K562 (cell line): ENCODE data around the gene LEO1. TPM values are rescaled to one million over a fixed set of nuclear protein-coding genes. Genes with fewer than 3 reads are reported as not detected.

Source experiments
- polyA plus RNA-seq, 8 experiments: library from polyadenylated mRNA; depleted of rRNA in 4 of 8; stranded (reverse) in 5 of 8; unstranded in 3 of 8; fragments of >200 nt; fragmentation: Nextera tagmentation in 2 of 8; fragmentation: Illumina TruSeq in 1 of 8; extraction: Ambion mirVana in 2 of 8; extraction: Trizol in 1 of 8; gene quantifications; 2 replicates each; pipeline versions ENCODE4 v1.2.1 to v1.2.3, GENCODE V29; 2011 to 2014; ENCODE audit warnings: inconsistent platforms in 1 of 8, missing spikeins in 1 of 8
- total RNA-seq, 7 experiments: library from RNA; depleted of rRNA in 6 of 7; stranded (reverse); fragments of >200 nt in 6 of 7; fragmentation: Illumina TruSeq in 2 of 7; extraction: Trizol in 2 of 7; gene quantifications; 2 replicates each; pipeline versions ENCODE4 v1.2.1 to v1.2.3, GENCODE V29; 2011 to 2021; ENCODE audit warnings: low replicate concordance in 1 of 7
- TF ChIP-seq, protein P1 (sequence below): IDR thresholded peaks from 2 replicates; pipeline ENCODE4 v1.6.1; 2016; ENCODE audit warnings: missing genetic modification characterization, missing compliant biosample characterization
- TF ChIP-seq, protein P2 (sequence below): fragments of 450-650 bp; IDR thresholded peaks from 2 replicates; pipeline ENCODE4 v1.6.1; 2016; ENCODE audit warnings: mild to moderate bottlenecking, moderate library complexity

Gene LEO1
- total and polyA plus RNA-seq, 9 of the 15 experiments (the other 6 are each of a cell fraction or from before 2014, with no cell fraction given) = 8.4 to 48.3 (median 37.9) TPM

DNA sequence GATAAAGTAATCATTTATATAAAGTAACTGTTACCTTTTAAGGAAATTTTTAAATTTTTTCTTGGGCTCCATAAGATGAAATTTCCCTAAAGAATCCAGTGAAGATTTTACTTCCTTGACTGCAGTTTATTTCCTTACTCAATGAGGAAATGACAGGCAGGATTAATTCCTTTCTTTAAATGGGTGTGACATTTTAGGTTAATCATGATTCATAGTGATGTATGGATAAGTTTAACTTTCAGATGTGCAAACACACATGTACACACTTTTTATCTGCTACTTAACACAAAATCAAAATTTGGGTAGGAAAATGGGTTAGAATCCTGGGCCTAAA is 11.2 kb upstream of the LEO1 start (continued):
- TF ChIP-seq, protein P1, sequence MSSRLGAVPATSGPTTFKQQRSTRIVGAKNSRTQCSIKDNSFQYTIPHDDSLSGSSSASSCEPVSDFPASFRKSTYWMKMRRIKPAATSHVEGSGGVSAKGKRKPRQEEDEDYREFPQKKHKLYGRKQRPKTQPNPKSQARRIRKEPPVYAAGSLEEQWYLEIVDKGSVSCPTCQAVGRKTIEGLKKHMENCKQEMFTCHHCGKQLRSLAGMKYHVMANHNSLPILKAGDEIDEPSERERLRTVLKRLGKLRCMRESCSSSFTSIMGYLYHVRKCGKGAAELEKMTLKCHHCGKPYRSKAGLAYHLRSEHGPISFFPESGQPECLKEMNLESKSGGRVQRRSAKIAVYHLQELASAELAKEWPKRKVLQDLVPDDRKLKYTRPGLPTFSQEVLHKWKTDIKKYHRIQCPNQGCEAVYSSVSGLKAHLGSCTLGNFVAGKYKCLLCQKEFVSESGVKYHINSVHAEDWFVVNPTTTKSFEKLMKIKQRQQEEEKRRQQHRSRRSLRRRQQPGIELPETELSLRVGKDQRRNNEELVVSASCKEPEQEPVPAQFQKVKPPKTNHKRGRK (tag) = 0 out of 2 replicates have a peak, but pooled peaks have one; percentile 17
- TF ChIP-seq, protein P2, sequence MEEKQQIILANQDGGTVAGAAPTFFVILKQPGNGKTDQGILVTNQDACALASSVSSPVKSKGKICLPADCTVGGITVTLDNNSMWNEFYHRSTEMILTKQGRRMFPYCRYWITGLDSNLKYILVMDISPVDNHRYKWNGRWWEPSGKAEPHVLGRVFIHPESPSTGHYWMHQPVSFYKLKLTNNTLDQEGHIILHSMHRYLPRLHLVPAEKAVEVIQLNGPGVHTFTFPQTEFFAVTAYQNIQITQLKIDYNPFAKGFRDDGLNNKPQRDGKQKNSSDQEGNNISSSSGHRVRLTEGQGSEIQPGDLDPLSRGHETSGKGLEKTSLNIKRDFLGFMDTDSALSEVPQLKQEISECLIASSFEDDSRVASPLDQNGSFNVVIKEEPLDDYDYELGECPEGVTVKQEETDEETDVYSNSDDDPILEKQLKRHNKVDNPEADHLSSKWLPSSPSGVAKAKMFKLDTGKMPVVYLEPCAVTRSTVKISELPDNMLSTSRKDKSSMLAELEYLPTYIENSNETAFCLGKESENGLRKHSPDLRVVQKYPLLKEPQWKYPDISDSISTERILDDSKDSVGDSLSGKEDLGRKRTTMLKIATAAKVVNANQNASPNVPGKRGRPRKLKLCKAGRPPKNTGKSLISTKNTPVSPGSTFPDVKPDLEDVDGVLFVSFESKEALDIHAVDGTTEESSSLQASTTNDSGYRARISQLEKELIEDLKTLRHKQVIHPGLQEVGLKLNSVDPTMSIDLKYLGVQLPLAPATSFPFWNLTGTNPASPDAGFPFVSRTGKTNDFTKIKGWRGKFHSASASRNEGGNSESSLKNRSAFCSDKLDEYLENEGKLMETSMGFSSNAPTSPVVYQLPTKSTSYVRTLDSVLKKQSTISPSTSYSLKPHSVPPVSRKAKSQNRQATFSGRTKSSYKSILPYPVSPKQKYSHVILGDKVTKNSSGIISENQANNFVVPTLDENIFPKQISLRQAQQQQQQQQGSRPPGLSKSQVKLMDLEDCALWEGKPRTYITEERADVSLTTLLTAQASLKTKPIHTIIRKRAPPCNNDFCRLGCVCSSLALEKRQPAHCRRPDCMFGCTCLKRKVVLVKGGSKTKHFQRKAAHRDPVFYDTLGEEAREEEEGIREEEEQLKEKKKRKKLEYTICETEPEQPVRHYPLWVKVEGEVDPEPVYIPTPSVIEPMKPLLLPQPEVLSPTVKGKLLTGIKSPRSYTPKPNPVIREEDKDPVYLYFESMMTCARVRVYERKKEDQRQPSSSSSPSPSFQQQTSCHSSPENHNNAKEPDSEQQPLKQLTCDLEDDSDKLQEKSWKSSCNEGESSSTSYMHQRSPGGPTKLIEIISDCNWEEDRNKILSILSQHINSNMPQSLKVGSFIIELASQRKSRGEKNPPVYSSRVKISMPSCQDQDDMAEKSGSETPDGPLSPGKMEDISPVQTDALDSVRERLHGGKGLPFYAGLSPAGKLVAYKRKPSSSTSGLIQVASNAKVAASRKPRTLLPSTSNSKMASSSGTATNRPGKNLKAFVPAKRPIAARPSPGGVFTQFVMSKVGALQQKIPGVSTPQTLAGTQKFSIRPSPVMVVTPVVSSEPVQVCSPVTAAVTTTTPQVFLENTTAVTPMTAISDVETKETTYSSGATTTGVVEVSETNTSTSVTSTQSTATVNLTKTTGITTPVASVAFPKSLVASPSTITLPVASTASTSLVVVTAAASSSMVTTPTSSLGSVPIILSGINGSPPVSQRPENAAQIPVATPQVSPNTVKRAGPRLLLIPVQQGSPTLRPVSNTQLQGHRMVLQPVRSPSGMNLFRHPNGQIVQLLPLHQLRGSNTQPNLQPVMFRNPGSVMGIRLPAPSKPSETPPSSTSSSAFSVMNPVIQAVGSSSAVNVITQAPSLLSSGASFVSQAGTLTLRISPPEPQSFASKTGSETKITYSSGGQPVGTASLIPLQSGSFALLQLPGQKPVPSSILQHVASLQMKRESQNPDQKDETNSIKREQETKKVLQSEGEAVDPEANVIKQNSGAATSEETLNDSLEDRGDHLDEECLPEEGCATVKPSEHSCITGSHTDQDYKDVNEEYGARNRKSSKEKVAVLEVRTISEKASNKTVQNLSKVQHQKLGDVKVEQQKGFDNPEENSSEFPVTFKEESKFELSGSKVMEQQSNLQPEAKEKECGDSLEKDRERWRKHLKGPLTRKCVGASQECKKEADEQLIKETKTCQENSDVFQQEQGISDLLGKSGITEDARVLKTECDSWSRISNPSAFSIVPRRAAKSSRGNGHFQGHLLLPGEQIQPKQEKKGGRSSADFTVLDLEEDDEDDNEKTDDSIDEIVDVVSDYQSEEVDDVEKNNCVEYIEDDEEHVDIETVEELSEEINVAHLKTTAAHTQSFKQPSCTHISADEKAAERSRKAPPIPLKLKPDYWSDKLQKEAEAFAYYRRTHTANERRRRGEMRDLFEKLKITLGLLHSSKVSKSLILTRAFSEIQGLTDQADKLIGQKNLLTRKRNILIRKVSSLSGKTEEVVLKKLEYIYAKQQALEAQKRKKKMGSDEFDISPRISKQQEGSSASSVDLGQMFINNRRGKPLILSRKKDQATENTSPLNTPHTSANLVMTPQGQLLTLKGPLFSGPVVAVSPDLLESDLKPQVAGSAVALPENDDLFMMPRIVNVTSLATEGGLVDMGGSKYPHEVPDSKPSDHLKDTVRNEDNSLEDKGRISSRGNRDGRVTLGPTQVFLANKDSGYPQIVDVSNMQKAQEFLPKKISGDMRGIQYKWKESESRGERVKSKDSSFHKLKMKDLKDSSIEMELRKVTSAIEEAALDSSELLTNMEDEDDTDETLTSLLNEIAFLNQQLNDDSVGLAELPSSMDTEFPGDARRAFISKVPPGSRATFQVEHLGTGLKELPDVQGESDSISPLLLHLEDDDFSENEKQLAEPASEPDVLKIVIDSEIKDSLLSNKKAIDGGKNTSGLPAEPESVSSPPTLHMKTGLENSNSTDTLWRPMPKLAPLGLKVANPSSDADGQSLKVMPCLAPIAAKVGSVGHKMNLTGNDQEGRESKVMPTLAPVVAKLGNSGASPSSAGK = no peak
